OCI-LY3 (cell line): Measurements from ENCODE around the gene NAV2.

Experiments
- H2AFZ ChIP-seq: fragments of 200-600, 300-600 bp; shearing (Covaris generic); 2 replicates; pipeline ENCODE4 v1.6.0; 2014; ENCODE audit warnings: antibody characterized with exemption, low read depth, low read length
- H3K27ac ChIP-seq: fragments of 200-600, 300-600 bp; sonication (generic); 2 replicates; pipeline ENCODE4 v1.5.1; 2014; ENCODE audit warnings: mild to moderate bottlenecking, low read length, moderate library complexity, mixed read lengths
- H3K27me3 ChIP-seq: fragments of 200-600, 300-600 bp; sonication (generic); 2 replicates; pipeline ENCODE4 v1.6.1; 2014; ENCODE audit warnings: low read depth, low read length, mixed read lengths
- H3K36me3 ChIP-seq: fragments of 200-600, 300-600 bp; sonication (generic); replicated peaks from 2 replicates; pipeline ENCODE3; 2014; ENCODE audit warnings: low read depth, low read length, mixed read lengths
- H3K4me1 ChIP-seq: fragments of 300-600, 200-600 bp; sonication (generic); 2 replicates; pipeline ENCODE4 v1.6.1; 2014; ENCODE audit warnings: low read length, mixed read lengths
- H3K4me2 ChIP-seq: fragments of 200-600, 300-600 bp; sonication (generic); 2 replicates; pipeline ENCODE4 v1.6.1; 2014; ENCODE audit warnings: low read length, mixed read lengths
- H3K4me3 ChIP-seq: fragments of 300-600, 200-600 bp; sonication (generic); 2 replicates; pipeline ENCODE4 v1.5.1; 2014; ENCODE audit warnings: antibody characterized with exemption, mild to moderate bottlenecking, low read length, moderate library complexity
- H3K79me2 ChIP-seq: fragments of 300-600, 200-600 bp; shearing (Covaris generic); 2 replicates; pipeline ENCODE4 v1.6.1; 2014; ENCODE audit warnings: mild to moderate bottlenecking, low read length, mixed read lengths
- H3K9ac ChIP-seq: fragments of 300-600, 200-600 bp; shearing (Covaris generic); 2 replicates; pipeline ENCODE4 v1.6.0; 2014; ENCODE audit warnings: mild to moderate bottlenecking, low read length, moderate library complexity
- H3K9me3 ChIP-seq: fragments of 200-600, 300-600 bp; shearing (Covaris generic); 2 replicates; pipeline ENCODE4 v1.6.1; 2014; ENCODE audit warnings: low read length, mixed read lengths; ENCODE audit not compliant: insufficient read depth
- H4K20me1 ChIP-seq: fragments of 200-600, 300-600 bp; sonication (generic); 2 replicates; pipeline ENCODE4 v1.6.1; 2016; ENCODE audit warnings: low read length, mixed read lengths; ENCODE audit not compliant: insufficient read depth
- CTCF ChIP-seq: fragments of 200-600, 300-600 bp; sonication (generic); IDR thresholded peaks from 2 replicates; pipeline ENCODE4 v1.5.1; 2014; ENCODE audit warnings: antibody characterized with exemption, low read length, low read depth
- EZH2phosphoT487 ChIP-seq: fragments of 200-600 bp; shearing (Covaris generic); IDR thresholded peaks from 2 replicates; pipeline ENCODE4 v1.6.1; 2018; ENCODE audit warnings: antibody characterized with exemption, mixed run types, low read depth

Gene NAV2

DNA sequence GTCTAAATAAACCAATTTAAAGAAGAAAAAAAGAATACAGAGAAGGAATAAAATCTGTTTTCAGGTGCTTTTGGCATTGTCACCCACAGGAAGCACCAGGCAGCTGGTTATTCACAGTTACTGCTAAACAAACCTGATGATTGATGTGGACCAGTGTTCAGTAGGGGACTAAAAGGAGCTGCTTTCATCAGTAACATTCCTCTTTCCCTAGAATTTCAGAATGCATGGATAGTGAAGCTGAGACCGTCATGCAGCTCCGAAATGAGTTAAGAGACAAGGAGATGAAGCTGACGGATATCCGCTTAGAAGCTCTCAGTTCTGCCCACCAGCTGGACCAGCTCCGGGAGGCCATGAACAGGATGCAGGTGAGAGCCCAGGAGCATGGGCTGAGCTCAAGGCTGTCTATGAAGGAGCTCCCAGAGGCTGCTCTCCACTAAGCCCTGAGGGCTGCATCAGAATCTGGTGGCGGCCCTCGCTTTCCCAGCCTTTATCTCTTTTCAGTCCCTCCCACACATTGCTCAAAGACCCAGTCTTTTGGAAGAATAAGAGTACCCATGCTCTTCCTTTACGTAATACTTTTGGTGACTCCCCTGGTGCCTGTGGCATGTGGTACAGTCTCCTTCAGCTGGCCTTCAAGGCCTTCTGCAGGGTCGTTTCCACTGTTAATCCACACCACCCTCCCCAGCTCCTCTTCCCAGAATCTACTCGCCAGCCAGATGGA, 378.2 kb downstream of the NAV2 start:
- no peaks in the 10 kb centered on the region for H3K79me2 ChIP-seq

GRCh38 chr11:20093775-20094174, 381.1 kb downstream of the NAV2 start:
- no peak overlapping the region for H3K27ac ChIP-seq
- H3K36me3 ChIP-seq = no peaks in the 10 kb centered on the region
- H3K9ac ChIP-seq = no peak overlapping the region
- H3K79me2 ChIP-seq = no peaks in the 10 kb centered on the region
- H3K4me3 ChIP-seq = no peak overlapping the region
- H3K4me2 ChIP-seq = no peak overlapping the region
- H4K20me1 ChIP-seq = no peaks in the 10 kb centered on the region
- no peak for TF ChIP-seq CTCF
- no peak for TF ChIP-seq EZH2phosphoT487
- peaks cover 60% of the 10 kb centered on the region for H3K27me3 ChIP-seq
- no peak overlapping the region for H2AFZ ChIP-seq
- H3K4me1 ChIP-seq = peaks cover 4% of the 10 kb centered on the region; the same call in 1 of the 2 replicates
- H3K9me3 ChIP-seq = no peaks in the 10 kb centered on the region

More for the DNA sequence above, 378.2 kb downstream of the NAV2 start:
- Histone ChIP-seq H3K9ac (no peak overlapping the region), H3K4me2 (no peak overlapping the region), H3K27ac (no peak overlapping the region), H3K4me1 (peaks cover 4% of the 10 kb centered on the region; the same call in 1 of the 2 replicates), H3K4me3 (no peak overlapping the region), H3K9me3 (no peaks in the 10 kb centered on the region), H4K20me1 (no peaks in the 10 kb centered on the region), H2AFZ (no peak overlapping the region), H3K27me3 (peaks cover 54% of the 10 kb centered on the region), H3K36me3 (no peaks in the 10 kb centered on the region)
- TF ChIP-seq EZH2phosphoT487 (no peak), CTCF (no peak)

DNA sequence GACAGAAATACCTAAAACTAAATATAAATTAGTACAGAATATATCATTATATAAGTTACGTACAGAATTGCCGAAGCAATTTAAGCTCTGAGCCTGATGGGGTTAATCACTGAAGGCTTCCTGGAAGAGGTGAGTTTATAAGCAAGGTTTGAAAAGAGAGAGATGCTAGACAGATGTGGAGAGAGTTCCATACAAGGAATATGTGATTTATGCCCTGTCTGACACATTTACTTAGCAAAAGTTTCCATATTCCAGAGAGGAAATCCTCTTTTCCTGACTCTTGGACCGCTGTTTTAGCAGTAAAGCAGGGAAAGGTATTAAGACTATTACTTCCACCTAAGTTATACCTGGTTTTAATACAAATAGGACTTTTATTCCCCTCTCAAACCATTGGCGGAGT, 382.6 kb downstream of the NAV2 start:
- no peak for TF ChIP-seq EZH2phosphoT487
- no peak for TF ChIP-seq CTCF
- Histone ChIP-seq H3K4me2 (no peak overlapping the region), H3K79me2 (no peaks in the 10 kb centered on the region), H4K20me1 (no peaks in the 10 kb centered on the region), H3K4me3 (no peak overlapping the region), H3K9ac (no peak overlapping the region), H3K27ac (no peak overlapping the region), H3K9me3 (no peaks in the 10 kb centered on the region), H3K36me3 (no peaks in the 10 kb centered on the region), H3K4me1 (no peaks in the 10 kb centered on the region; the same call in 1 of the 2 replicates), H2AFZ (no peak overlapping the region), H3K27me3 (peaks cover 48% of the 10 kb centered on the region)

- Histone ChIP-seq H3K27me3 (peaks cover 39% of the 10 kb centered on the region), H3K4me2 (no peak overlapping the region), H3K36me3 (no peaks in the 10 kb centered on the region), H3K4me1 (no peaks in the 10 kb centered on the region), H2AFZ (no peak overlapping the region), H3K9ac (no peak overlapping the region), H4K20me1 (no peaks in the 10 kb centered on the region), H3K9me3 (no peaks in the 10 kb centered on the region), H3K79me2 (no peaks in the 10 kb centered on the region), H3K27ac (no peak overlapping the region), H3K4me3 (no peak overlapping the region)
- TF ChIP-seq EZH2phosphoT487 (no peak), CTCF (no peak)
Measured at GRCh38 chr11:20097319-20098221, 384.9 kb downstream of the NAV2 start.
